ENCODE measurements around the gene EBNA1BP2. TPM values are rescaled to one million over a fixed set of nuclear protein-coding genes. Genes with fewer than 3 reads are reported as not detected.

Gene EBNA1BP2
- total and polyA plus RNA-seq, 2 of the 13 experiments (the other 11 are each of a cell fraction or from before 2014, with no cell fraction given): 27.1 to 102 TPM

- peak; percentile 75; the same call in 1 of the 2 replicates for TF ChIP-seq ZBTB7A (CRISPR knock-in tag; IDR thresholded peaks at IDR 0.05)
- no peak for TF ChIP-seq XRCC5 (optimal IDR thresholded peaks at IDR 0.05; ENCODE audit: low read length)
- TF ChIP-seq ZNF878 (CRISPR knock-in tag; IDR thresholded peaks at IDR 0.05): no peak
- TF ChIP-seq NFYB (CRISPR knock-in tag; IDR thresholded peaks at IDR 0.05): no peak; the same call in 1 of the 2 replicates
- no peak for TF ChIP-seq ZBTB2 (CRISPR knock-in tag; IDR thresholded peaks at IDR 0.05; ENCODE audit: low read depth)
- TF ChIP-seq RBAK (CRISPR knock-in tag; IDR thresholded peaks at IDR 0.05): no peak
- TF ChIP-seq, protein P1, sequence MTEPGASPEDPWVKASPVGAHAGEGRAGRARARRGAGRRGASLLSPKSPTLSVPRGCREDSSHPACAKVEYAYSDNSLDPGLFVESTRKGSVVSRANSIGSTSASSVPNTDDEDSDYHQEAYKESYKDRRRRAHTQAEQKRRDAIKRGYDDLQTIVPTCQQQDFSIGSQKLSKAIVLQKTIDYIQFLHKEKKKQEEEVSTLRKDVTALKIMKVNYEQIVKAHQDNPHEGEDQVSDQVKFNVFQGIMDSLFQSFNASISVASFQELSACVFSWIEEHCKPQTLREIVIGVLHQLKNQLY (CRISPR knock-in tag; IDR thresholded peaks at IDR 0.05): no peak
- no peak for TF ChIP-seq SKI (IDR thresholded peaks at IDR 0.05; ENCODE audit: partially characterized antibody)
- TF ChIP-seq RELA (CRISPR knock-in tag; IDR thresholded peaks at IDR 0.05): no peak
- no peak for TF ChIP-seq MEF2D (CRISPR knock-in tag; IDR thresholded peaks at IDR 0.05)
- TF ChIP-seq ZMYM2 (CRISPR knock-in tag; IDR thresholded peaks at IDR 0.05): no peak
- TF ChIP-seq, protein P2, sequence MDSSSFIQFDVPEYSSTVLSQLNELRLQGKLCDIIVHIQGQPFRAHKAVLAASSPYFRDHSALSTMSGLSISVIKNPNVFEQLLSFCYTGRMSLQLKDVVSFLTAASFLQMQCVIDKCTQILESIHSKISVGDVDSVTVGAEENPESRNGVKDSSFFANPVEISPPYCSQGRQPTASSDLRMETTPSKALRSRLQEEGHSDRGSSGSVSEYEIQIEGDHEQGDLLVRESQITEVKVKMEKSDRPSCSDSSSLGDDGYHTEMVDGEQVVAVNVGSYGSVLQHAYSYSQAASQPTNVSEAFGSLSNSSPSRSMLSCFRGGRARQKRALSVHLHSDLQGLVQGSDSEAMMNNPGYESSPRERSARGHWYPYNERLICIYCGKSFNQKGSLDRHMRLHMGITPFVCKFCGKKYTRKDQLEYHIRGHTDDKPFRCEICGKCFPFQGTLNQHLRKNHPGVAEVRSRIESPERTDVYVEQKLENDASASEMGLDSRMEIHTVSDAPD (CRISPR knock-in tag; IDR thresholded peaks at IDR 0.05): no peak
- TF ChIP-seq GATA4 (IDR thresholded peaks at IDR 0.05; ENCODE audit: borderline replicate concordance, low read depth): no peak; the same call in 1 of the 2 replicates
- no peak for TF ChIP-seq MATR3 (CRISPR knock-in tag; IDR thresholded peaks at IDR 0.05)
- no peak for TF ChIP-seq NFIB (CRISPR knock-in tag; IDR thresholded peaks at IDR 0.05; ENCODE audit: borderline replicate concordance)
- 0 out of 2 replicates have a peak, but pooled peaks have one; percentile 40 for TF ChIP-seq ZNF367 (CRISPR knock-in tag; IDR thresholded peaks at IDR 0.05; ENCODE audit: borderline replicate concordance)
- no peak for TF ChIP-seq KDM6A (CRISPR knock-in tag; IDR thresholded peaks at IDR 0.05; ENCODE audit: low read depth)
- TF ChIP-seq ZNF678 (CRISPR knock-in tag; IDR thresholded peaks at IDR 0.05): no peak
- peak; percentile 80 for TF ChIP-seq HNF1B (CRISPR knock-in tag; IDR thresholded peaks at IDR 0.05)
- no peak for TF ChIP-seq ZNF609 (CRISPR knock-in tag; IDR thresholded peaks at IDR 0.05; ENCODE audit: borderline replicate concordance)
- no peak for TF ChIP-seq HMGA1 (CRISPR knock-in tag; conservative IDR thresholded peaks at IDR 0.05)
Measured at GRCh38 chr1:43171876-43172526, at the start of gene EBNA1BP2, which contains the start of gene CFAP57 (continued).
